Stimulated activated CD4-positive, alpha-beta T cell treated with anti-CD3 and anti-CD28 coated beads, Interleukin-4, amount 100 ng/mL, for 24 hours (primary cell): Measurements from ENCODE around the gene ZNF223.

Experiments
- DNase-seq: peaks from one replicate; pipeline ENCODE4 v3.0.0-alpha.2; 2020

The ZNF223 gene

DNA sequence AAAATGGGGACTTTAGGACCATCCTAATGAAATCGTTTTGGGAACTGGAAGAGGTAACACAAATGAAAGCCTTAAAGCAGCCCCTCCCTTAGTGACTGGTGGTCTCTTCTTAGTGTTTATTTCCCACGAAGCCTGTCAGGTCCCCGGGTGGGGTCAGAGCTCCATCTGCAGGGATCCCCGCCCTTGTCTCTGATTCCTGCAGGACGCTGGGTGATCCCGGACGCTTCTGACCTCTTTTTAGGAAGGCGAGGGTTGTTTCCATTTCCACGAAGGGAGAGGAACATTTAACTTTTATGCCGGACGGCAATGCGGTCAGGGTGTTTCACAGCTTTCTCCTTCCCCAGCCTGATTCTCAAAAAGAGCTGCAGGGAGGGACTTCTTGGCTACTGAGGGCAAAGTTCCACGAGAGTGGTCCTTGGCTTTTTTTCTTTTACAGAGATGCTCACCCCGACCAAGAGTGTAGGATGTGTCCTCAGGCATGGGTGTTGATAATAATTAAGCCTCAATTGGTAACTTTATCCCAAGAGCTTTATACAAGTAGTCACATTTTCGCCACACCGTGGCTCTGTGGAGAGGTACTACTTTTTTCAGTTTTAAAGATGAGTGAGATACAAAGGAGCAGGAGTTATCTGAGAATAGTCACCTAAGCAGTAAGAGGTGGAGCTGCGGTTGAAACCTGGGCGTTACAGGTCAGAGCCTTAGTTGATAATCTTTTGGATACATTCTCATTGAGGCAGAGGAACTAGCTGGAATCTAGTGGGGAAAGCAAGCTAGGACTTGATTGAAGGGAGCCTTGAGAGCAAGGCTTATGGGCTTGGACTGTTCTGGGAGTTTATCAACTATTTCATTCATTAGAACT, 20.9 kb downstream of the ZNF223 start:
- DNase-seq = no peak

GRCh38 chr19:44076325-44076724, 24.5 kb downstream of the ZNF223 start:
- DNase-seq = no peak

DNA sequence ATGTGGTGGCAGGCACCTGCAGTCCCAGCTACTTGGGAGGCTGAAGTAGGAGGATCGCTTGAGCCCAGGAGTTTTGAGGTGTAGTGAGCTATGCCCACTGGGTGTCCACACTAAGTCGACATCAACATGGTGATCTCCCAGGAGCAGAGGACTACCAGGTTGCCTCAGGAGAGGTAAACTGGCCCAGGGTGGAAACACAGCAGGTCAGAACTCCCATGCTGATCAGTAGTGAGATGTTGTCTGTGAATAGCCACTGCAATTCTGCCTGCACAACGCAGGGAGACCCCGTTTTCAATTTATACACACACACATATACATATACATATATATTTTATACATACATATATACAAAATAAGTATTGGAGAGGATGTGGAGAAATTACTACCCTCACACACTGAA, 40.3 kb downstream of the ZNF223 start:
- DNase-seq = no peak

DNA sequence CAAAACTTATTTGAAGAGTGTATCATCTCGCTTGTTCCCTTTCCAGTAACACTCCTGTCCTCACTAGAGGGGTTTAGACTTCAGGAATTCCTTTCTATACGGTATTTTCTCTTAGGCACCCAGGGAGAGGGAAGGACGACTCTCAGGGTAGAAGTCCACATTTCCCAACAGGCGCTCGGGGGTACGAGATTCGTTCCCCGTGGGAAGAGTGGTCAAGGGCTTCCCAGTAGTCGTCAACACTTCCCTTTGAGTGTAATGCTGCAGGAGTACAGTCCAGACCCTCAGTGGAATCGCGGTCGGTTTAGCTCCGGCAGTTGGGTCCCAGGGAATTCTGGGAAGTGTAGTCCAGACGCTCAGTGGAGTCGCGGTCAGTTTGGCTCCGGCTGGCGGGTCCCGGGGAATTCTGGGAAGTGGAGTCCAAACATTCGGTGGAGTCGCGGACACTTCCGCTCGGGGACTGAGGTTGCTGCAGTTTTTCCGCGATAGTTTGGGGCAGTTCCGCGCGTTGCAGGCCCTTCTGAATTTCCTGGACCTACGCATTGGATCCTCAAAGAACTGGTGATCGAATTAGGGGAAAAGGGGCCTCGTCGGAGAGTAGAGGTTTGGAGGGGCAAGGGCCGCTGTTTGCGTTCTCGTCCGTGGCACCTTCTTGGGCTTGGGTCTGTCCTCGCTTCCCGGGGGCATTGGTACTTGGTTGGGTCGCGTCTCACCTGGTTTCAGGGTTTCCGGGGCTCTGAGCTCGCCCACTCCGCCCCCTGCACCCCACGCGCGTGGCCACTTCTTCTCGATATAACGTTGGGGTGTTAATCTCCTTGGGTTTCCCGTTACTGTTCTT, 42.3 kb downstream of the ZNF223 start, which contains the start of gene ZNF224:
Gene ZNF224, plus strand, starts transcription at position 431 of the 835 bp plus-strand sequence. CDS start 3,513 bp downstream, outside the sequence.
- DNase-seq = peak; percentile 87

GRCh38 chr19:44107751-44108150, 55.9 kb downstream of the ZNF223 start:
- DNase-seq = no peak

DNA sequence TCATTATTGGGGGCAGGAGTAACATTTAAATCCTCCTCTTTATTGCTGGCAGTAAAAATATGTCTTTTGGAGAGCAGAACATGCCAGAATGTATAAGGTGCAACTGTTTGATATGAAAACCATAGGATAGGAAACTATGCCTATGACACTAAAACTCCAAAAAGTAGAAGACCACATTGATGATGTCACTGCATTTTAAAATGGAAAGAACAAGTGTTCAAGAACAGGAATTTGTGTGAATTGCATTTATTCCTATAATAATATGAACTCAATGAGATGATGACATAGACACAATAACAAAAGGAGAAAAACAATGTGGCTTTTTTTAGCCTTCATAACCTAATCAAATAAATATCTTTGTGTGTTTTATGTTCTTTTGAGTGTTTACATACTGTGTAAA, 57.6 kb downstream of the ZNF223 start:
- no peak for DNase-seq

DNA sequence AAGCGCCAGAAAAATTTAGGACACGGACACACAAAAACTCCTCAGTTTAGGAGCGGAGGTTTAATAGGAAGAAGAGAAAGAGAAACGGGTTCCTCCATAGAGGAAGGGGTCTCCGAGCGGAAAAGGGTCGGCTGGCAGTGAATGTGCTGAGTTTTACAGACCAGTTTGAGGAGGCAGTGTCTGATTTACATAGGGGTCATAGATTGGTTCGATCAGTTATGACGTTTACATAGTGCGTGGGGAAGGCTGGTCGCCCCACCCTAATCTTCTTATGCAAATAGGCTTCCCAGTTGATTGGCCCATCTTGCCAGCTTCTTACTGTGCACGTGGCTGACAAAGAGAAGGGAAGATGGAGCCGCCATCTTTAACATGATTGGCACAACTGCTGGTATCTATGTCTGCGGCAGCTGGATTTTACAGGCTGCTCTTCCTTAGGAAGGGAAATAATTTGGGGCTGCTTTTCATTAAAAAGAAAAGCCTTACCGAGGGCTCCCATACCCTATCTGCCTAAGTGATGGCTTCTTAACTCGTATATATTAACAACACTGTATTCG, 60.2 kb downstream of the ZNF223 start:
- DNase-seq = peak; percentile 4

DNA sequence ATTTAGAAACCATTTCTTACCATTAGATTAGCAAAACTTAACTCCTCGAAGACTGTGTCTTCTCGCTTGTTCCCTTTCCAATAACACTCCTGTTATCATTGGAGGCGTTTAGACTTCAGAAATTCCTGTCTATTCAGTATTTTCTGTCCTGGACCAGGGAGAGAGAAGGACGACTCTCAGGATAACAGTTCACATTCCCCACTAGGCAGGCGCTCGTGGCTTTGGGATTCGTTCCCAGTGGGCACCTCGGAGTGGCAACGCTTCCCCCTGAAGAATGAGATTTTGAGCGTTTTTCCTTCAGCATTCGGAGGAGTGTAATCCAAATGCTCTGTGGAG, 60.9 kb downstream of the ZNF223 start:
- DNase-seq = no peak

GRCh38 chr19:44113138-44113783, 61.4 kb downstream of the ZNF223 start, which contains the start of gene ZNF225:
Gene ZNF225 (plus strand): TSS chr19:44113399. CDS start chr19:44115828, 2,429 bp downstream.
- DNase-seq = peak; percentile 90

GRCh38 chr19:44113784-44114390, 62.1 kb downstream of the ZNF223 start:
- DNase-seq = no peak
